GM19397 (cell line): Measurements from ENCODE around the gene GLP2R.
"Not testable (repeated sequence)": the region's sequence is repeated elsewhere in the genome, so short reads cannot be mapped to it uniquely, and the experiment has no call there.

Experiments used
- ATAC-seq: cut with Tn5 transposase; IDR thresholded peaks from one replicate; pipeline ENCODE4 v1.9.1; 2021; ENCODE audit warnings: mild to moderate bottlenecking, moderate library complexity; ENCODE audit not compliant: unreplicated experiment

The GLP2R gene

DNA sequence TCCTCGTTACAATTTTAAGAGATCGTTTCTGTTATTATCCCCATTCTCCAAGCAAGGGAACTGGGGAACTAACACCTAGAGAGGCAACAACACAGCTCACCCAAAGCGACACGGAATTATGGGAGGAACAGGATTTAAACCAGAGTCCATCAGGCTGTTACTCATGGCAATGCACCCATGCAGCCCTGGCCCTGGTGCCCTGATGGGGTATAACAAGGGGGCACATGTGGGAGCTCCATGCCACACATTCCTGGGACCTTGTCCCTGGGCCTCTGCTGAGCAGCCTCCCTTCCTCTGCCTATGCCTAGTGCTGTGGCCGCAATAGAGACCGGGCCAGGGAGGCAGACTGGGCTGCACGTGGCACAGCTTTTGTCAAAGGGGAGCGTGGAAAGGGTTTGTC is 92.6 kb downstream of the GLP2R start:
- ATAC-seq: no peak

- no peak for ATAC-seq
These were observed 93.2 kb downstream of the GLP2R start for GRCh38 chr17:9918804-9919352.

GRCh38 chr17:9921216-9921615 is 95.5 kb downstream of the GLP2R start:
- ATAC-seq: not testable (repeated sequence)

GRCh38 chr17:9922012-9922848 is 96.5 kb downstream of the GLP2R start:
- no peak for ATAC-seq

- ATAC-seq: no peak
These were observed 99.0 kb downstream of the GLP2R start for GRCh38 chr17:9924735-9925191.

DNA sequence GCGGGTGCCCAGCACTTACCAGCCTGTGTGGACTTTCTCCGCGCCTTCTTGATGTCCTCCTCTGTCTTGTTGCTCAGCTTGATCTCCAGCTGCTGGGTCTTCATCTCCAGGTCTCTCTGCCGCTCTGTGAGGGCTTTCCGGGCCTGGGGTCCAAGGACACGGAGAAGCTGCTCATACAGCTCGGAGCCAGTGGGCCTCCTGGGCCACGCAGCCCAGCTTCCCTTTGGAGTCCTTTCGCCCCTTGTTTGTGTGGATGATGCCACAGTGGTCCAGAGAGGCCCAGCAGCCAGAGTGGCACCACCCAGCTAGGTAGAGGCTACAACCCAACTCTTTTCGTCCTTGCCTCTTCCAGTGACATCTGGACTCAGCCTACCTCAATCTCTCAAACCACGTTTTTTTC is 99.7 kb downstream of the GLP2R start:
- no peak for ATAC-seq

DNA sequence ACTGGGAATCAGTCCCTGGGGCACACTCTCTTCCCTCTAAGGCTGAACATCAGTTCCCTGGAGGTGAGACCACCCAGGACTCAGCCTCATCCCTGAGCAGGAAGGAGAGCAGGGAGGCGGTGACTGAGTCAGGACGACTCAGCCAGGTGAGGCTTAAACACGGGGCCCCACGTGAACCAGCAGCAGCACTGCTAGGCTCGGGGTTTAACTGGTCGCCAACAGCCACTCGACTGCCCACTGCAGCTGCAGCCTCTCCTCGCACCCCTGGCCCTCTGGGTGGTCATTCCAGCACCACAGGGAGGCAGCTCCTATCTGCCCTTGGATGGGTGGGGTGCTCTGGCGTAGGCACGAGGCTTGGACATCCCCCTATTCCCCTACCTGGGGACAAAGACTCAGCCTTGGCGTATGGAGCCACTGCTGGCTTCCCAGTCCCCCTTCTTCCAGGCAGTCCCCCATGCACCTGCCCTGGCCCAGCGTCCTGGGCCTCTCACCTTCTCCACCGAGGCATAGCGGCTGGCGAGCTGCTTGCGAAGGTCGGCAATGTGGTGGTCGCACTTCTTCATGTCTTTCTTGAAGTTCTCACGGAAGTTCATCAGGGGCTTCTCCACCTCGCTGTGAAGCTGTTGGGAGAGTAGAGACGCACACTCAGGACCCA is 100.6 kb downstream of the GLP2R start:
- no peak for ATAC-seq

GRCh38 chr17:9928601-9929333 is 103.0 kb downstream of the GLP2R start:
- no peak for ATAC-seq

- no peak for ATAC-seq
These were observed 104.1 kb downstream of the GLP2R start for GRCh38 chr17:9929871-9930270.

- no peak for ATAC-seq
These were observed 105.5 kb downstream of the GLP2R start for GRCh38 chr17:9931144-9931741.

DNA sequence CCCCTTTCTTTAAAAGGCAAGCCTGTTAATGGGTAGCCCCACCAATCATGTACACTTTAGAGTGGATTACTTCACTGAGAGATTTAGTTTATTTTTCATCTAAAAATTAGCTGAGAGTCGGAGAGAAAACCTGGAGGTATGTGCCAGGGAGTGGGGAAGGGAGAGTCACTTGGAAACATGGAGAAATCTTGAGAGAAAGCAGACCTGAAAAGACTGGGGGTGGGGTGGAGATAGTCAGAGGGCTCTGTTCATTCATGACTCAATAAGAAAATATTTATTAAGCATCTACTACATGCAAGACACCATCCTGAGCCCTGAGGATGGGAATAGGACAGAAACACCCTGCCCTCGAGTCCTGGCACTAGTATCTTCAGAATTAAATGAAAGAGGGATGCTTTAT is 106.8 kb downstream of the GLP2R start:
- ATAC-seq: no peak

DNA sequence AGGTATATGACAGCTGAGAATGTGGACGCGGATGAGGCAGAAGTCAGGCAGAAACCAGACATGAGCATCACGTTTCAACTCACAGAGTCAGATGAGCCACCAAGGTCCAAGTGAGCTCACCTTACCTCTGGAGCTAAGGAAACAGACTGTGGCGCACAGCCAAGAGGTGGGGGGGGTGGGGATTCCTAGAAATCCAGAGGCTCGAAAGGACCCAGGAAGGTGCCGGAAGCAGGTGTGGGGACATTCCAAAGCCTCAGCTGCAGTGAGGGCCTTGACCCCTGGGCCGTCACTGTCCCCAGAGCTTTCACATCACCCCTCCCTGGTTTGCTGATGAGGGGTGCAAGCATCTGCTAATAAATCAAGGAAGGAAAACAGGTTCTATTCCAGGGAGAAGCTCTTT is 108.6 kb downstream of the GLP2R start:
- ATAC-seq: no peak

DNA sequence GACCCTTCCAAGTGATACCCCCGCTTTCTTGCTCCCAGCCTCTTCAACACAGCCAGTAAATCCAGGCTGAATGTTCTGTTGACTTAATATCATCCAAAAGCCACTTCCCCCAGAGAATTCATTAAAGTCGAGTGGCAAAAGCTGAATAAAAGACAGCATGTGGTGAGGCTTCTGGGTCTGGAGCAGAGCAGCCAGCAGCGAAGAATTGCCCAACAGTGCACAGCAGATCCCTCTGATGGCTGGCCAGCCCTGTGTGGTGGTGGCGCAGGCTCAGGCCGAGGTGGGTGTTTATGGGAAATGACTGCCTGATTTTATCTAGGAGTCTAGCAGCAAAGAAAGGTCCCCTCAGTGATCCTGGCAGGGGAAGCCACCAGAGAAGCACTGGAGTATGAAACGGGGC is 109.7 kb downstream of the GLP2R start:
- ATAC-seq: no peak

GRCh38 chr17:9936095-9936494 is 110.4 kb downstream of the GLP2R start:
- no peak for ATAC-seq

GRCh38 chr17:9937241-9937761 is 111.6 kb downstream of the GLP2R start:
- no peak for ATAC-seq

DNA sequence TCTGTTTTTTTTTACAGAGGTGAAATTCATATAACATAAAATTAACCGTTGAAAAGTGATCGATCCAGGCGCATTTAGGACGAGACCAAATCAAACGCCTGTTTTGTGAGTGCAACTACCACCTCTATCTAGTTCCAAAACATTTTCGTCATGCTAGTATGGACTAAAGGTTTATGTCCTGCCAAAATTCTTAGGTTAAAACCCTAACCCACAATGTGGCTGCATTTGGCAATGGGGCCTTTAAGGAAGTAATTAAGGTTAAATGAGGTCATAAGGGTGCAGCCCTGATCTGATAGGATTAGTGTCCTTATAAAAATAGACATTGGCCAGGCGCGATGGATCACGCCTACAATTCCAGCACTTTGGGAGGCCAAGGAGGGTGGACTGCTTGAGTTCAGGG is 112.2 kb downstream of the GLP2R start:
- ATAC-seq: no peak

- no peak for ATAC-seq
These were observed 113.0 kb downstream of the GLP2R start for GRCh38 chr17:9938764-9939163.

- ATAC-seq: no peak
These were observed 115.1 kb downstream of the GLP2R start for GRCh38 chr17:9940841-9941240.

GRCh38 chr17:9941305-9941704 is 115.6 kb downstream of the GLP2R start:
- no peak for ATAC-seq
